MM.1S (cell line): ENCODE results near the gene SCN4A.

Source experiments
- DNase-seq: peaks from one replicate; pipeline ENCODE4 v3.0.0-alpha.2; 2015
- H2AFZ ChIP-seq: fragments of 300-600 bp; sonication (generic); 2 replicates; pipeline ENCODE4 v1.6.0; 2016; ENCODE audit warnings: antibody characterized with exemption, low read length
- H3F3A ChIP-seq: fragments of 300-600 bp; sonication (generic); 2 replicates; pipeline ENCODE4 v1.6.1; 2016; ENCODE audit warnings: mild to moderate bottlenecking, antibody characterized with exemption, low read length, moderate library complexity, mixed read lengths; ENCODE audit not compliant: insufficient read depth
- H3K27ac ChIP-seq: fragments of 300-600 bp; sonication (generic); 2 replicates; pipeline ENCODE4 v1.5.1; 2016; ENCODE audit warnings: mild to moderate bottlenecking, low read length
- H3K27me3 ChIP-seq: fragments of 300-600 bp; sonication (generic); replicated peaks from 2 replicates; pipeline ENCODE4 v1.6.0; 2016; ENCODE audit warnings: low read length; ENCODE audit not compliant: insufficient read depth
- H3K36me3 ChIP-seq: fragments of 300-600 bp; sonication (generic); replicated peaks from 2 replicates; pipeline ENCODE4 v1.6.1; 2016; ENCODE audit warnings: mild to moderate bottlenecking, low read length, mixed read lengths; ENCODE audit not compliant: insufficient read depth
- H3K4me1 ChIP-seq: fragments of 300-600 bp; sonication (generic); 2 replicates; pipeline ENCODE4 v1.6.1; 2016; ENCODE audit warnings: low read length, mixed read lengths
- H3K4me2 ChIP-seq: fragments of 300-600 bp; sonication (generic); 2 replicates; pipeline ENCODE4 v1.6.0; 2016; ENCODE audit warnings: low read depth, low read length
- H3K4me3 ChIP-seq: fragments of 300-600 bp; sonication (generic); 2 replicates; pipeline ENCODE4 v1.5.1; 2016; ENCODE audit warnings: low read length, mixed read lengths
- H3K79me2 ChIP-seq: fragments of 300-600 bp; sonication (generic); 2 replicates; pipeline ENCODE4 v1.6.1; 2016; ENCODE audit warnings: mixed run types, low read length, mixed read lengths
- H3K9ac ChIP-seq: fragments of 300-600 bp; sonication (generic); 2 replicates; pipeline ENCODE4 v1.6.1; 2016; ENCODE audit warnings: low read length, mixed read lengths
- H3K9me2 ChIP-seq: fragments of 300-600 bp; sonication (generic); replicated peaks from 2 replicates; pipeline ENCODE4 v1.6.1; 2016; ENCODE audit warnings: mild to moderate bottlenecking, low read length, mixed read lengths; ENCODE audit not compliant: insufficient read depth
- H3K9me3 ChIP-seq: fragments of 300-600 bp; sonication (generic); replicated peaks from 2 replicates; pipeline ENCODE4 v1.6.1; 2016; ENCODE audit warnings: mild to moderate bottlenecking, low read length, mixed read lengths; ENCODE audit not compliant: insufficient read depth
- H4K20me1 ChIP-seq: fragments of 300-600 bp; sonication (generic); 2 replicates; pipeline ENCODE4 v1.6.1; 2016; ENCODE audit warnings: mild to moderate bottlenecking, low read length, moderate library complexity, mixed read lengths; ENCODE audit not compliant: insufficient read depth
- EZH2 ChIP-seq: fragments of 300-600 bp; sonication (generic); optimal IDR thresholded peaks from 2 replicates; pipeline ENCODE3; 2017; ENCODE audit warnings: low read depth, mild to moderate bottlenecking, antibody characterized with exemption, low read length, mixed read lengths
- EZH2phosphoT487 ChIP-seq: fragments of 300-600 bp; sonication (generic); IDR thresholded peaks from 2 replicates; pipeline ENCODE4 v1.6.1; 2018; ENCODE audit warnings: antibody characterized with exemption, low read length
- TF ChIP-seq, protein P1 (sequence below): fragments of 300-600 bp; sonication (generic); IDR thresholded peaks from 2 replicates; pipeline ENCODE4 v1.5.1; 2016; ENCODE audit warnings: antibody characterized with exemption, low read length, mixed read lengths

The SCN4A gene

DNA sequence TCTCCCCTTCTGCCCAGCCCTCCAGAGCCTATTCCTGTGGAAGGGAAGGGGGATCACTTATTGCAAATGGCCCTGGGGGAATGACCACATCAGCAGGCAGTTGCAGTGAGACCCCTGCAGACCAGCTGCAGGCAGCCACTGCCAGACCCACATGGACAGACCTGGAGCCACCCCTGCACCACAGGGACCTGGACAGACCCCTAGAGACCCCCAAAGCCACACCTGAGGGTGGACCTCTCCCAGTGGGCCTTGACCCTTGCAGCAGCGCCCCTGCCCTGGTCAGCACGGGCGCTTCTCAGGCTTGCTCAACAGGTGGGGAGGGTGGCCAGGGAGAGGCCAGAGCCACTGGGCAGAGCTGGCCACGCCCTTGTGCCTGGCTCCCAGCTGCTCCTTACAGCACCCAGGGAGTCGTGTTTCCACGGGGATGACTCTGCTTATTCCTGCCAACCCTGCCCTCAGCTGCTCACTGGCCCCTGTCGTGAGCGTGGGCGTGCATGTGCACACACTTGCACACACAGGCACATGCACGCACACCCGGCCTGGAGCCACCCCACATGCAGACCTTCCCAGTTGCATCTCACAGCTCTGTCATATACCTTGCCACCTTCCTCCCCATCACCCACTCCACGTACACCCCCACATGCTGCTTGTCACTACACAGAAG is 1.3 kb upstream of the SCN4A start:
- peaks cover 5% of the 10 kb centered on the region; the same call in 1 of the 2 replicates for H3K27me3 ChIP-seq
- no peaks in the 10 kb centered on the region for H4K20me1 ChIP-seq
- no peak overlapping the region for H3K9ac ChIP-seq
- H3K4me2 ChIP-seq, result no peak overlapping the region
- H3K4me3 ChIP-seq, result no peak overlapping the region
- H3K4me1 ChIP-seq, result no peaks in the 10 kb centered on the region
- no peak overlapping the region for H2AFZ ChIP-seq
- H3K36me3 ChIP-seq, result no peaks in the 10 kb centered on the region
- no peaks in the 10 kb centered on the region for H3F3A ChIP-seq
- H3K9me3 ChIP-seq, result no peaks in the 10 kb centered on the region
- no peak for TF ChIP-seq EZH2
- no peak for TF ChIP-seq EZH2phosphoT487
- TF ChIP-seq, protein P1, sequence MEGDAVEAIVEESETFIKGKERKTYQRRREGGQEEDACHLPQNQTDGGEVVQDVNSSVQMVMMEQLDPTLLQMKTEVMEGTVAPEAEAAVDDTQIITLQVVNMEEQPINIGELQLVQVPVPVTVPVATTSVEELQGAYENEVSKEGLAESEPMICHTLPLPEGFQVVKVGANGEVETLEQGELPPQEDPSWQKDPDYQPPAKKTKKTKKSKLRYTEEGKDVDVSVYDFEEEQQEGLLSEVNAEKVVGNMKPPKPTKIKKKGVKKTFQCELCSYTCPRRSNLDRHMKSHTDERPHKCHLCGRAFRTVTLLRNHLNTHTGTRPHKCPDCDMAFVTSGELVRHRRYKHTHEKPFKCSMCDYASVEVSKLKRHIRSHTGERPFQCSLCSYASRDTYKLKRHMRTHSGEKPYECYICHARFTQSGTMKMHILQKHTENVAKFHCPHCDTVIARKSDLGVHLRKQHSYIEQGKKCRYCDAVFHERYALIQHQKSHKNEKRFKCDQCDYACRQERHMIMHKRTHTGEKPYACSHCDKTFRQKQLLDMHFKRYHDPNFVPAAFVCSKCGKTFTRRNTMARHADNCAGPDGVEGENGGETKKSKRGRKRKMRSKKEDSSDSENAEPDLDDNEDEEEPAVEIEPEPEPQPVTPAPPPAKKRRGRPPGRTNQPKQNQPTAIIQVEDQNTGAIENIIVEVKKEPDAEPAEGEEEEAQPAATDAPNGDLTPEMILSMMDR, result no peak
- H3K9me2 ChIP-seq, result no peaks in the 10 kb centered on the region
- H3K79me2 ChIP-seq, result no peaks in the 10 kb centered on the region
- H3K27ac ChIP-seq, result no peak overlapping the region
- no peak for DNase-seq

DNA sequence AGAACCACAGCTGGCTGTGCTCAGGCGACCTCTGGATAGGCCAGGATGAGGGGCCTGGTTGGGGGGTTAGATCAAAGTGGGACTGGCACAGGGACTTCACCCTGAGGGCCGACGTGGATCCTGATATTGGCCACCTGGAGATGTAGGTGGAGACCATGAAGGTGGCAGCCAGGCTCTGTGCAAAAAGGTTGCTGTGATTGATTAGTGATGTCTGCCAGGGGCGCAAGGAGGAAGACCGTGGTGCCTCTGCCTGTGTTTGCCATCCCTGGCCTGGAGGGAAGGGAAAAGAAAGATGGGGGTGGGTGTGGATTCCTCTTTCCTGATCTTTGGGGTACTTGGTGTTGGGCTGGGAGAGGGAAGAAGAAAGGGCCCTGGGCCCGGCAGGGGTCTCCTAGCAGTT is 529 bp upstream of the SCN4A start:
- Histone ChIP-seq H4K20me1 (no peaks in the 10 kb centered on the region), H3K4me1 (no peaks in the 10 kb centered on the region), H3K36me3 (no peaks in the 10 kb centered on the region), H3K4me3 (no peak overlapping the region), H3K9ac (no peak overlapping the region), H3K9me2 (no peaks in the 10 kb centered on the region), H3K9me3 (no peaks in the 10 kb centered on the region), H3K4me2 (no peak overlapping the region), H3K79me2 (no peaks in the 10 kb centered on the region), H3K27ac (no peak overlapping the region), H3F3A (no peaks in the 10 kb centered on the region), H3K27me3 (peaks cover 5% of the 10 kb centered on the region), H2AFZ (no peak overlapping the region)
- TF ChIP-seq EZH2phosphoT487, result no peak
- TF ChIP-seq EZH2, result no peak
- no peak for DNase-seq

DNA sequence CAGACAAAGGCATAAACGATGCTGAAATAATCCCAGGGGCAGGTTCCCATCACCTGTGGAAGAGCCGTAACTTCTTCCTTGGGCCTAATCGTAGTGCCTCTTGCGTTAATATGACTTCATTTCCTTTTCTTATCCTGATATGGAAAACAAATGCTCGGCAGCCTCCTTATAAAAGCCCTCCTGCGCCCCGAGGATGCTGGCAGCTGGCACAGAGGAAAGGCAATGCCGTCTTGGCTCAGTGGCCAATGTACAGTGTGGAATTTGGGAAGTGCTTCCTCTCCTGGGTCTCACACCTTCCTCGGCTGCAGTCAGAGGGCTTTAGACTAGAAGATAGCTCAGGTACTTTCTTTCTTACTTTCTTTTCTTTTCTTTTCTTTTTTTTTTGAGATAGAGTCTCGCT is 3.4 kb downstream of the SCN4A start:
- no peaks in the 10 kb centered on the region for H3K79me2 ChIP-seq
- no peaks in the 10 kb centered on the region for H4K20me1 ChIP-seq
- no peak for DNase-seq
- no peaks in the 10 kb centered on the region for H3K9me2 ChIP-seq
- H3K27ac ChIP-seq, result no peak overlapping the region
- no peak overlapping the region for H2AFZ ChIP-seq
- no peaks in the 10 kb centered on the region for H3K36me3 ChIP-seq
- H3K9me3 ChIP-seq, result no peaks in the 10 kb centered on the region
- no peak overlapping the region for H3K4me3 ChIP-seq
- no peaks in the 10 kb centered on the region for H3K4me1 ChIP-seq
- no peak overlapping the region for H3K4me2 ChIP-seq
- H3K27me3 ChIP-seq, result no peaks in the 10 kb centered on the region; the same call in 1 of the 2 replicates
- H3K9ac ChIP-seq, result no peak overlapping the region
- no peaks in the 10 kb centered on the region for H3F3A ChIP-seq
- TF ChIP-seq EZH2phosphoT487, result no peak
- TF ChIP-seq, protein P1, result no peak
- no peak for TF ChIP-seq EZH2

DNA sequence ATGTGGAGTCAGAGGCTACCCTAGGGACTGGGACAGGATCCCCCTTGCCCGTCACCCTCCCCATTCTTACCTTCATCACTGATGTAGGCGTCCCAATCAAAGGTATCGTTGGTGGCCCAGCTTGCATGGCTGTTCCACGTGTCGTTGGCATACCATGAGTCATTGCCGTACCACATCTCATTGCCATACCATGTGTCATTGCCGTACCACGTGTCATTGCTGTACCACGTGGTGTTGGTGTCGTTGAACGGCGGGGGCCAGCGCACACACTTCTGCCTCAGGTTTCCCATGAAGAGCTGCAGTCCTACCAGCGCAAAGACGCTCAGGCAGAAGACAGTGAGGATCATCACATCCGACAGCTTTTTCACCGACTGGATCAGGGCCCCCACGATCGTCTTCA is 4.8 kb downstream of the SCN4A start:
- H4K20me1 ChIP-seq, result no peaks in the 10 kb centered on the region
- no peak for DNase-seq
- H3K4me3 ChIP-seq, result no peak overlapping the region
- no peak overlapping the region for H2AFZ ChIP-seq
- no peaks in the 10 kb centered on the region for H3K9me2 ChIP-seq
- no peak overlapping the region for H3K27ac ChIP-seq
- no peaks in the 10 kb centered on the region for H3K4me1 ChIP-seq
- no peak for TF ChIP-seq EZH2
- TF ChIP-seq EZH2phosphoT487, result no peak
- TF ChIP-seq, protein P1, result no peak
- no peak overlapping the region for H3K4me2 ChIP-seq
- H3K79me2 ChIP-seq, result no peaks in the 10 kb centered on the region
- H3K36me3 ChIP-seq, result no peaks in the 10 kb centered on the region
- H3K27me3 ChIP-seq, result no peaks in the 10 kb centered on the region; the same call in 1 of the 2 replicates
- no peak overlapping the region for H3K9ac ChIP-seq
- no peaks in the 10 kb centered on the region for H3F3A ChIP-seq
- no peaks in the 10 kb centered on the region for H3K9me3 ChIP-seq
